ENCODE measurements around the gene PLXNA3.
A peak's percentile ranks its signal among the peaks of the same experiment; 100 is the strongest.
"Not testable (repeated sequence)": the region's sequence is repeated elsewhere in the genome, so short reads cannot be mapped to it uniquely, and the experiment has no call there.

PLXNA3 gene

GRCh38 chrX:154481911-154482601 lies 24.0 kb downstream of the PLXNA3 start:
- no peak for DNase-seq

- no peak for DNase-seq
Measured at GRCh38 chrX:154482786-154483185, 24.7 kb downstream of the PLXNA3 start.

- DNase-seq, result no peak
Measured at GRCh38 chrX:154483325-154483724, 25.2 kb downstream of the PLXNA3 start.

- no peak for DNase-seq
Measured at GRCh38 chrX:154484255-154485149, 26.4 kb downstream of the PLXNA3 start.

- peak; percentile 39 for DNase-seq
Measured at GRCh38 chrX:154485150-154486051, 27.3 kb downstream of the PLXNA3 start.

GRCh38 chrX:154486052-154486395 lies 27.9 kb downstream of the PLXNA3 start:
- DNase-seq, result no peak

GRCh38 chrX:154486396-154487207 lies 28.5 kb downstream of the PLXNA3 start, which contains the start of gene UBL4A:
UBL4A (minus strand) TSS chrX:154486615; CDS start chrX:154486584, 31 bp downstream.
- peak; percentile 80 for DNase-seq

GRCh38 chrX:154487518-154488290 lies 29.6 kb downstream of the PLXNA3 start:
- DNase-seq, result no peak

- no peak for DNase-seq
Measured at GRCh38 chrX:154488336-154489075, 30.4 kb downstream of the PLXNA3 start.

- DNase-seq, result no peak
Measured at GRCh38 chrX:154489182-154489581, 31.1 kb downstream of the PLXNA3 start.

GRCh38 chrX:154490021-154490413 lies 31.9 kb downstream of the PLXNA3 start:
- peak; percentile 33 for DNase-seq

GRCh38 chrX:154490414-154491083 lies 32.5 kb downstream of the PLXNA3 start, which contains the start of gene SLC10A3:
SLC10A3 (minus strand) TSS chrX:154490629; CDS start chrX:154488940, 1,689 bp downstream.
- peak; percentile 96 for DNase-seq

- no peak for DNase-seq
Measured at GRCh38 chrX:154494715-154495114, 36.6 kb downstream of the PLXNA3 start.

GRCh38 chrX:154495472-154495922 lies 37.4 kb downstream of the PLXNA3 start:
- no peak for DNase-seq

GRCh38 chrX:154496591-154497137 lies 38.6 kb downstream of the PLXNA3 start:
- DNase-seq, result not testable (repeated sequence)

GRCh38 chrX:154501423-154501822 lies 43.3 kb downstream of the PLXNA3 start:
- DNase-seq, result not testable (repeated sequence)

- no peak for DNase-seq
Measured at GRCh38 chrX:154502098-154502497, 44.0 kb downstream of the PLXNA3 start.

- no peak for DNase-seq
Measured at GRCh38 chrX:154502989-154503388, 44.9 kb downstream of the PLXNA3 start.

GRCh38 chrX:154505734-154506133 lies 47.7 kb downstream of the PLXNA3 start:
- no peak for DNase-seq

All from NCI-H82 (cell line).